Astrocyte of the hippocampus (primary cell): Measurements from ENCODE around the gene KCND3.

ENCODE experiments used
- DNase-seq: peaks from one replicate; pipeline ENCODE4 v3.0.0; 2011; ENCODE audit warnings: low read depth, low spot score

The KCND3 gene

GRCh38 chr1:111848852-111849545 is 140.5 kb downstream of the KCND3 start:
- DNase-seq = no peak

- DNase-seq = no peak
Observed at GRCh38 chr1:111847466-111847865, 142.0 kb downstream of the KCND3 start.

- DNase-seq = no peak
Observed at GRCh38 chr1:111846842-111847241, 142.6 kb downstream of the KCND3 start.

- DNase-seq = no peak
Observed at GRCh38 chr1:111843177-111843576, 146.3 kb downstream of the KCND3 start.

GRCh38 chr1:111842411-111842810 is 147.1 kb downstream of the KCND3 start:
- no peak for DNase-seq

- DNase-seq = no peak
Observed at GRCh38 chr1:111841746-111842145, 147.7 kb downstream of the KCND3 start.

- DNase-seq = no peak
Observed at GRCh38 chr1:111841189-111841588, 148.3 kb downstream of the KCND3 start.

- no peak for DNase-seq
Observed at GRCh38 chr1:111837393-111837792, 152.1 kb downstream of the KCND3 start.

GRCh38 chr1:111836111-111836510 is 153.4 kb downstream of the KCND3 start:
- DNase-seq = no peak

GRCh38 chr1:111835514-111835913 is 154.0 kb downstream of the KCND3 start:
- DNase-seq = no peak

- DNase-seq = no peak
Observed at GRCh38 chr1:111834956-111835355, 154.5 kb downstream of the KCND3 start.

- peak; percentile 59 for DNase-seq
Observed at GRCh38 chr1:111833334-111833733, 156.1 kb downstream of the KCND3 start.

- DNase-seq = no peak
Observed at GRCh38 chr1:111832521-111833155, 156.8 kb downstream of the KCND3 start.

- DNase-seq = no peak
Observed at GRCh38 chr1:111831153-111831552, 158.3 kb downstream of the KCND3 start.

- no peak for DNase-seq
Observed at GRCh38 chr1:111827946-111828345, 161.5 kb downstream of the KCND3 start.

- DNase-seq = no peak
Observed at GRCh38 chr1:111826278-111826677, 163.2 kb downstream of the KCND3 start.

- no peak for DNase-seq
Observed at GRCh38 chr1:111825217-111825616, 164.3 kb downstream of the KCND3 start.

- no peak for DNase-seq
Observed at GRCh38 chr1:111822138-111822537, 167.3 kb downstream of the KCND3 start.

GRCh38 chr1:111821121-111821745 is 168.2 kb downstream of the KCND3 start:
- no peak for DNase-seq

GRCh38 chr1:111819566-111820263 is 169.8 kb downstream of the KCND3 start:
- no peak for DNase-seq

GRCh38 chr1:111818546-111818945 is 170.9 kb downstream of the KCND3 start:
- no peak for DNase-seq

GRCh38 chr1:111818081-111818480 is 171.4 kb downstream of the KCND3 start:
- DNase-seq = no peak
